ENCODE measurements around the gene SCGB2A2. TPM values are rescaled to one million over a fixed set of nuclear protein-coding genes. Genes with fewer than 3 reads are reported as not detected.

Gene SCGB2A2
- total RNA-seq, 2 experiments from 2014 or later: not detected

DNA sequence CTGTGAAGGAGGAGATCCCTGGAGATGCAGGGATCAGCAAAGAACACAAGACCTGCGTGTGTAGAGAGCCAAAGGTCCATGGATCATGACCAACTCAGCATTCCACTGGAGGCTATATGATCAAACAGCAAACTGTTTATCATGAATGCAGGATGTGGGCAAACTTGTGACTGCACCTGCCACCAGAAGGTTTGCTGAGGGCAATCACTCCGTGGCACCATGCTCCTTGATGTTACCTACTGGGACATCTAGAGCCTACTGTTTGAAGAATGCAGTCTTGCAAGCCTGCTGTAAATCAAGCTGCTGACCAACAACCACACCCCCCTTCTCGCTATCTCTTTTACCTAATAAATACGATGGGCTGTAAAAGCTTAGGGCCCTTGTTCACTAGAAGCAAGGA is 18.3 kb upstream of the SCGB2A2 start:
- Mint-ChIP-seq H3K36me3 (ENCODE audit: low read depth) (peaks cover 15% of the 10 kb centered on the region), H3K27me3 (peaks cover 15% of the 10 kb centered on the region), H3K9me3 (peaks cover 31% of the 10 kb centered on the region), H3K27ac (no peak overlapping the region), H3K4me3 (no peak overlapping the region), H3K4me1 (ENCODE audit: low read depth) (no peaks in the 10 kb centered on the region)
- ChIA-PET POLR2A (no interaction called here), CTCF (no interaction called here)
- TF ChIP-seq, protein P1, sequence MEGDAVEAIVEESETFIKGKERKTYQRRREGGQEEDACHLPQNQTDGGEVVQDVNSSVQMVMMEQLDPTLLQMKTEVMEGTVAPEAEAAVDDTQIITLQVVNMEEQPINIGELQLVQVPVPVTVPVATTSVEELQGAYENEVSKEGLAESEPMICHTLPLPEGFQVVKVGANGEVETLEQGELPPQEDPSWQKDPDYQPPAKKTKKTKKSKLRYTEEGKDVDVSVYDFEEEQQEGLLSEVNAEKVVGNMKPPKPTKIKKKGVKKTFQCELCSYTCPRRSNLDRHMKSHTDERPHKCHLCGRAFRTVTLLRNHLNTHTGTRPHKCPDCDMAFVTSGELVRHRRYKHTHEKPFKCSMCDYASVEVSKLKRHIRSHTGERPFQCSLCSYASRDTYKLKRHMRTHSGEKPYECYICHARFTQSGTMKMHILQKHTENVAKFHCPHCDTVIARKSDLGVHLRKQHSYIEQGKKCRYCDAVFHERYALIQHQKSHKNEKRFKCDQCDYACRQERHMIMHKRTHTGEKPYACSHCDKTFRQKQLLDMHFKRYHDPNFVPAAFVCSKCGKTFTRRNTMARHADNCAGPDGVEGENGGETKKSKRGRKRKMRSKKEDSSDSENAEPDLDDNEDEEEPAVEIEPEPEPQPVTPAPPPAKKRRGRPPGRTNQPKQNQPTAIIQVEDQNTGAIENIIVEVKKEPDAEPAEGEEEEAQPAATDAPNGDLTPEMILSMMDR (IDR thresholded peaks at IDR 0.05): no peak
- DNase-seq: no peak
- ATAC-seq: no peak
- intact Hi-C loops (cut with micrococcal nuclease): no loop called here

DNA sequence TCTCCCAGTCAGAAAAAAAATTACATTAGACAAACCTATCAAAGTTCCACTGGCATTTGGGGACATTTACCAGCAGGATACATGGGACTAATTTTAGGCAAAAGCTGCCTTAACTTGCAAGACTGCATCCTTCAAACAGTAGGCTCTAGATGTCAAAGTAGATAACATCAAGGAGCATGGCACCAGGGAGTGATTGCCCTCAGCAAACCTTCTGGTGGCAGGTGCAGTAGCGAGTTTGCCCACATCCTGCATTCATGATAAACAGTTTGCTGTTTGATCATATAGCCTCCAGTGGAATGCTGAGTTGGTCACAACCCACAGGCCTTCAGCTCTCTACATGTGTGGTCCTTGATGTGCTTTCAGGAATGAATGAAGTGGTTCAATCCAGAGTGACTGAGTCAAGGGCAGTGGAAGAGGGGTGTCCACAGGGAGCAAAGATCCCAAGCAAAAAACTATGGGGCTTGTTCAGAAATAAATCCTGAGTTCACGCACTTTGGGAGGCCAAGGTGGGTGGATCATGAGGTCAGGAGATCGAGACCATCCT is 15.9 kb upstream of the SCGB2A2 start:
- intact Hi-C loops (cut with micrococcal nuclease): no loop called here
- CTCF ChIA-PET: no interaction called here
- peaks cover 15% of the 10 kb centered on the region for H3K36me3 Mint-ChIP-seq (ENCODE audit: low read depth)

DNA sequence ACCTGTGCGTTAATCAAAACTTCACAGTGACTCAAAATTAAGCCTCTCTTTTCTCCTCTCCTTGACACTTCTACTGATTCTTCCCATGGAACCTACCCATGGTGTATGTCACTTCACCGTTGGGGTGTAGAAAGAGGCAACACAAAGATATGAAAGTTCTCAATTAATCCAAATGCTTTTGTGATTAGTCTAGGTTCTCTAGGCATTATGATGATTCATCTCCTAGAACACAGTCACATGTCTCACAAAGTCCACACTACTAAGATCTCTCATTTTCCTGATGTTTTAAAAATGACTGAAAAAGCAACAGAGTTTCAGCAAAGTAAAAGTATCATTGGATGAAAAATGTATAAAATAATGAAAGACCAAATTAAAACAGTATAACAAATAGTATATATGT is 13.7 kb upstream of the SCGB2A2 start:
- Mint-ChIP-seq H3K4me1 (ENCODE audit: low read depth) (no peaks in the 10 kb centered on the region), H3K4me3 (no peak overlapping the region), H3K36me3 (ENCODE audit: low read depth) (peaks cover 11% of the 10 kb centered on the region), H3K27ac (no peak overlapping the region), H3K9me3 (peaks cover 16% of the 10 kb centered on the region), H3K27me3 (peaks cover 8% of the 10 kb centered on the region)
- POLR2A ChIA-PET: no interaction called here
- DNase-seq (no peak), ATAC-seq (no peak)
- TF ChIP-seq, protein P1 (IDR thresholded peaks at IDR 0.05): no peak
- intact Hi-C loops (cut with micrococcal nuclease): no loop called here
- CTCF ChIA-PET: interaction anchor here (1.1 kb wide), 1 partner anchor 54 kb away, joined by 3 read pairs; no protein-coding TSS in a partner anchor

More for the DNA sequence above, 15.9 kb upstream of the SCGB2A2 start:
- TF ChIP-seq, protein P1 (IDR thresholded peaks at IDR 0.05): no peak
- Mint-ChIP-seq H3K9me3 (peaks cover 31% of the 10 kb centered on the region), H3K4me3 (no peak overlapping the region), H3K27ac (no peak overlapping the region), H3K4me1 (ENCODE audit: low read depth) (no peaks in the 10 kb centered on the region), H3K27me3 (peaks cover 12% of the 10 kb centered on the region)
- POLR2A ChIA-PET: no interaction called here
- DNase-seq (no peak), ATAC-seq (no peak)

DNA sequence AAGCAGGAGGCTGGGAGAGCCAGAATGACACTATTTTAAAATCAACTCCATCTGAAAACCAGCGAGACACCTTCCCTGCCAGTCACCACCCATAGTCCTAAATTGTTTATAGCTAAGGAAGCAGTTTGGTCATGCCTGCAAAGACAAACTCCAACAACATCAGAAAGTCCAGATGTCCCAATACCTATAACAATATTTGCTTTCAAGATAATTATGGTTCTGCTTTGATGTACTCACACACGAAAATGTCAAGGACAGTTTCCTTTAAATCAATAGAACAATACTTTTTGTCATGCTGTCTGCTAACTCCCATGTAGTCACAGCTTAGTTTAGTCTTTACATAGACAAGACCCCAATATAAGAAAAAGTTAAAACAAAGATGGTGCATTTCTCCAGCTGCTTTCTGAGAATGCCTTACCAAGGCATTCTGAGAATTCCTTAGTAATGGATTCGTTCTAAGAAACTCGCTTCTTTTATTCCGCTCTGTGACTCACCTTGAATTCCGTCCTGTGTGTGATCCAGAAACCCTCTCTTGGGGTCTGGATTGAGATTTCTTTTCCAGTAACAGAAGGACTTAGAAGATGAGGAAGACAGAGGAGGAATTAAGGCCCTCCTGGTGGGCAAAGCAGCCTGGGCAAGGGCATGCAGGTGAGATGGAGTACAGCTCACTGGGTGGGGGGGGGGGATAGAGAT is 9.6 kb upstream of the SCGB2A2 start:
- TF ChIP-seq, protein P1 (IDR thresholded peaks at IDR 0.05): no peak
- ATAC-seq (no peak), DNase-seq (no peak)
- intact Hi-C loops (cut with micrococcal nuclease): no loop called here
- Mint-ChIP-seq H3K9me3 (no peaks in the 10 kb centered on the region), H3K36me3 (ENCODE audit: low read depth) (no peaks in the 10 kb centered on the region), H3K27me3 (peaks cover 9% of the 10 kb centered on the region), H3K27ac (no peak overlapping the region), H3K4me1 (ENCODE audit: low read depth) (peaks cover 8% of the 10 kb centered on the region), H3K4me3 (no peak overlapping the region)
- ChIA-PET POLR2A (no interaction called here), CTCF (interaction anchor here (1.9 kb wide), 1 partner anchor 50 kb away, joined by 6 read pairs; no protein-coding TSS in a partner anchor)

DNA sequence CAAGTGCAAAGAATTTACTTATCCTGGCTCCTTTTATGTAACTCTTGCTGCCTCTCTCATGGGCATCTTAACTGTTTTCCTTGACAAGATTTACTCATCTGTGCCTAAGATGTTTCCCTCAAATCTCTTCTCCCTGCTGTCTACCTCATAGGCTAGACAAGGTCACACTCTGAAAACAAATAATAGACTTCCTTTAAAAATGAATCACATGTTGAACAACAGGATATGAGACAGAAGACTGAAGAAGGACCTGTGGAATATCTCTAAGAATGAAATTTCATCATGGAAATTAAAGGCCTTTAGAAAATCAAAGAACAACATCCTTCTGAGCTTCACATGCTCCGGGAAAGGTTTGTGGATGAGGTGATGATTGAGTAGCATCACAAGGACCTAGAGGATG is 6.0 kb upstream of the SCGB2A2 start:
- H3K4me3 Mint-ChIP-seq: no peak overlapping the region
- CTCF ChIA-PET: no interaction called here

More for the DNA sequence above, 6.0 kb upstream of the SCGB2A2 start:
- Mint-ChIP-seq H3K9me3 (no peaks in the 10 kb centered on the region), H3K4me1 (ENCODE audit: low read depth) (peaks cover 23% of the 10 kb centered on the region), H3K36me3 (ENCODE audit: low read depth) (no peaks in the 10 kb centered on the region), H3K27me3 (peaks cover 7% of the 10 kb centered on the region), H3K27ac (no peak overlapping the region)
- ATAC-seq: no peak
- intact Hi-C loops (cut with micrococcal nuclease): no loop called here
- POLR2A ChIA-PET: no interaction called here
- DNase-seq: no peak
- TF ChIP-seq, protein P1 (IDR thresholded peaks at IDR 0.05): no peak

All from activated CD8-positive, alpha-beta T cell treated with anti-CD3 and anti-CD28 coated beads for 36 hours (primary cell).